ENCODE results near the gene TIMM44.
"Not testable (repeated sequence)": the region's sequence is repeated elsewhere in the genome, so short reads cannot be mapped to it uniquely, and the experiment has no call there.

The TIMM44 gene

DNA sequence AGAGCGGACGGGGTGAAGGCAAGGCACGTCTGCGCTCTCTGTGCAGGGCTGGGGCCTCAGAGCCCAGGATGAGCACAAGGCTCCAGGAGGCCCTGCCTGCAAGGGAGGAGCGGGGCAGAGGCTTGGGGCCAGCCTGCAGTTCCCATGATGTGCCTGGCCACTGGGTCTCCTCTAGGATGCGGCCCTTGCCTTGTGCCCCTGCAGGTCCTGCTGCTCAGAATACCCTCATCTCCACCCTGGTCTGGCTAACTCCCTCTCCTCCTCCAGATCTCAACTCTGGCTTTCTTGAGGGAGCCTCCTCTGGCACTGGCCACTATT, 34.2 kb upstream of the TIMM44 start:
- no peak for DNase-seq (ENCODE audit: low read depth, low spot score)
- H3K27ac ChIP-seq, result no peak overlapping the region

DNA sequence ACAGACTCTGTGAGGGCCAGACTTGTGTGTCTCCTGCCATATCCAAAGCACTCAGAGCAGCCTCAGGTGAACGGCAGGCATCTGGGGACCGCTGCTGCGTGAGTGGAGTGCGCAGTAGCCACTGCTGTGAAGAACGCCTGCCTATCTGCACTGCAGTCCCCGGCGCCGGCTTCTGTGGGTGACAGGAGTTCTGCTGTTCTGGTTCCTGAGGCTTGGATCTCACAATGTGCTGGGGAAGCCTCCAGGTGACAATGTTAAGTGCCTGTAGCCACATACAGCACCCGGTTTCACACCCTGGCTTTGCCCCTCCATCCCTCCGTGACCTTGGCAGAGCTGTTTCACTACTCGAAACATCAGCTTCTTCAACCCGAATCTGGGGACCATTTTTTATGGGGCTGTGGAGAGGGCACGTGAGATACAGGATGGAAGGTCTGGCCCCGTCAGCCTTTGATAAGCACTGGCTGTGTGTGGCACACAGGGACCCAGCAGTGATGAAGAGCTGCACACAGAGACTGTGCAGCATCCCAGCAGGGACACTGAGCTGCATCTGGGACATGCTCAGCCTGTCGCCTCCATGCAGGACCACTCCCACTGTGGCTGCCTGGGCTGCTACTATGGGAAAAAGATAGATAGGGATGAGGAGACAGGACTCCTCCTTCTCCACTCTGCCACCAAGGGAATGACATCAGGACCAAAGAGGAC, 33.7 kb upstream of the TIMM44 start:
- no peak overlapping the region for H3K27ac ChIP-seq
- DNase-seq (ENCODE audit: low read depth, low spot score), result no peak

DNA sequence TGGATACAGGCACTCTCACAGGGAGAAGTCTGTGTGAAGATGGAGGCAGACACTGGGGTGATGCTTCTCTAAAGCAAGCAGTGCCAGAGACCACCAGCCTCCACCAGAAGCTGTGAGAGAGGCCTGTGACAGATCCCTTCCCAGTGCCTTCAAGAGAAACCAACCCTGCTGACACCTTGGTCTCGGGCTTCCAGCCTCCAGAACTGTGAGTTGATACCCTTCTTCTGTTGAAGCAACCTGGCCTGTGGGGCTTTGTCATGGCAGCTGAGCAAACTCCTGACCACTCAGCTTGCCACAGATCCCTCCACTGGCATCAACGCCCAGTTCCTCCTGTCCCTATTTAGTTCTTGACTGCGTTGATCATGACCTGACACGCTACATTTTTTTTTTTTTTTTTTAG, 33.0 kb upstream of the TIMM44 start:
- DNase-seq (ENCODE audit: low read depth, low spot score), result no peak
- no peak overlapping the region for H3K27ac ChIP-seq

GRCh38 chr19:7975037-7975436, 31.6 kb upstream of the TIMM44 start:
- DNase-seq (ENCODE audit: low read depth, low spot score), result no peak
- H3K27ac ChIP-seq, result no peak overlapping the region

- no peak for DNase-seq (ENCODE audit: low read depth, low spot score)
- H3K27ac ChIP-seq, result no peak overlapping the region
These were observed 30.4 kb upstream of the TIMM44 start for GRCh38 chr19:7973883-7974282.

GRCh38 chr19:7971553-7972520, 28.4 kb upstream of the TIMM44 start:
- no peak for DNase-seq (ENCODE audit: low read depth, low spot score)
- H3K27ac ChIP-seq, result no peak overlapping the region

GRCh38 chr19:7970716-7971448, 27.4 kb upstream of the TIMM44 start:
- H3K27ac ChIP-seq, result no peak overlapping the region
- no peak for DNase-seq (ENCODE audit: low read depth, low spot score)

DNA sequence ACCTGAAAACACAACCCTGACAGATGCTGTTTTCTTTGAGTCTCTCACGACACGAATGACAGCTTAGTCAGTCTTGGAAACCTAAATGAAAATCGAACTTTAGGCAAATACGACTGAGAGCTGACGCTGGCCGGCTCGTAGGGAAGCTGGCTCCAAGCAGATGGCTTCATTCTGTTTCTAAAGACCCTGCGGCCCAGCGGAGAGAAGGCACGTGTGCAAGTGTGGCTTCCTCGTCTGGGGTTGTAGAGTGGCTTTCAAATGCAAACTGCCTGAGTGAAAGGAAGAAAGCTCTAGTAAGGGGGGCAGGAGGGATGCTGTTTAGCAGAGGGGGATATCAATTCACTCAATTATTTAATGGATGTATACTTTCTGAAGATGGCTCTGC, 26.1 kb upstream of the TIMM44 start:
- DNase-seq (ENCODE audit: low read depth, low spot score), result no peak
- H3K27ac ChIP-seq, result no peak overlapping the region

DNA sequence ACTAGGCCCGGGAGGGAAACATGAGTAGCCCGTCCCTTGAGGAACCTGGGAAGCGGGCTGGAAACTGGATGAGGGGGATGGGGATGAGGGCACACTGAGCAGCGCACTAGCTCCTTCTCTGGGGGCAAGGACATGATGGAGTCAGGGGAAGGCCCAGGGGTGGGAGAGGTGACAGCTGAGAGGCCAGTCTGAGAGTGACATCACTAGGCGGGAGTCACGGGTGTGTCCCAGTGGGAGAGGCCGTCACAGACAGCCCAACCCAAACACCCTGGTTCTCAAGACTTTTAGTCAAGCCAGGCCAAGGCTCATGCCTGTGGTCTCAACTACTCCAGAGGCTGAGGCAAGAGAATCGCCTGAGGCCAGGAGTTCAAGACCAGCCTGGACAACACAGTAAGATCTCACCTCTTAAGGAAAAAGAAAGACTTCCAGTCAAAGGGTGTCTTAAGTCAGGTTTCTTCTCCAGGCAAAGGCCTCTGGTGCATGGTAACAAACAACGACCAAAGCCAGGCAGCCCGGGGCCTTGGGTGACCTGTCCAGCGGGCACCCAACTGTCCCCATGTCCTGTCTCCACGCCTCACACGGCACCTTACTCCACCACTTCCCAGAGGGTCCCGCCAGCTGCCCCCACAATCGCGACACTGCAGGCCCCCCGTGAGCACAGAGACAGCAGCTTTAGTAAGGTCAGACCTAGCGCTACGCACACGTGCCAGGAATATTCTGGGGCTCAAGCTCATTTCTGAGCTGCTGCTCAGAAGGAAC, 25.5 kb upstream of the TIMM44 start:
- H3K27ac ChIP-seq, result no peak overlapping the region
- no peak for DNase-seq (ENCODE audit: low read depth, low spot score)

GRCh38 chr19:7968008-7968795, 24.7 kb upstream of the TIMM44 start:
- no peak overlapping the region for H3K27ac ChIP-seq
- DNase-seq (ENCODE audit: low read depth, low spot score), result no peak

GRCh38 chr19:7965921-7966665, 22.6 kb upstream of the TIMM44 start:
- DNase-seq (ENCODE audit: low read depth, low spot score), result no peak
- no peak overlapping the region for H3K27ac ChIP-seq

DNA sequence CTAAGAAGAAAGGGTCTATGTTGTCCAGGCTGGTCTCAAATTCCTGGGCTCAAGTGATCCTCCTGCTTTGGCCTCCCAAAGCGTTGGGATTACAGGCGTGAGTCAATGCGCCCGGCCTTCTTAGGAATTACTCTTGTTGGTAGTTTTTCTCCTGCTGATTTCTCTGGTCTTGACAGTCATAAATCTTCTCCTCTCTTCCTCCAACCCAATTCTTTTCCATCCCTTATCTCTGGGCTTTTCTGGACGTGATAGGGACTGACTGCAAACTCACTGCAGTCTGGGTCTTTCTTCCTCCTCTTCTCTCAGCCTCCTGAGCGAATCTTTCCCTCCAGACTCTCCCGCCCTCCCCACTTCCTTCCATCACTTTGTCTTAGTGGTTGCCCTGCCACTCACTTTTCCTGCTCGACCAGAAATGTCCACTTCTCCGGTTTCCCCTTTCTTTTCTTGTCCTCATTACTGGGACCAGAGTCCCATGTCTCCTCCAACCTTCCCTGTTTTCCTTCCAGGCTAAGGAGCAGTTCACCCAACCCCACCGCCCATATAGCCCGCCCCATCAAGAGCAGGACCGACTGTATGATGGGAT, 21.9 kb upstream of the TIMM44 start:
- DNase-seq (ENCODE audit: low read depth, low spot score), result no peak

GRCh38 chr19:7963566-7963965, 20.1 kb upstream of the TIMM44 start:
- H3K27ac ChIP-seq, result no peak overlapping the region
- DNase-seq (ENCODE audit: low read depth, low spot score), result no peak

More for the DNA sequence above, 21.9 kb upstream of the TIMM44 start:
- no peak overlapping the region for H3K27ac ChIP-seq

GRCh38 chr19:7962644-7963268, 19.3 kb upstream of the TIMM44 start:
- H3K27ac ChIP-seq, result no peak overlapping the region
- no peak for DNase-seq (ENCODE audit: low read depth, low spot score)

GRCh38 chr19:7961920-7962626, 18.6 kb upstream of the TIMM44 start:
- H3K27ac ChIP-seq, result no peak overlapping the region
- DNase-seq (ENCODE audit: low read depth, low spot score), result no peak

- DNase-seq (ENCODE audit: low read depth, low spot score); H3K27ac ChIP-seq: not testable (repeated sequence)
These were observed 17.6 kb upstream of the TIMM44 start for GRCh38 chr19:7961082-7961481.

- DNase-seq (ENCODE audit: low read depth, low spot score), result no peak
These were observed 15.7 kb upstream of the TIMM44 start for GRCh38 chr19:7959211-7959610.

More at GRCh38 chr19:7959211-7959610, 15.7 kb upstream of the TIMM44 start:
- H3K27ac ChIP-seq, result no peak overlapping the region
